ENCODE results near the gene DOCK2.

DNA sequence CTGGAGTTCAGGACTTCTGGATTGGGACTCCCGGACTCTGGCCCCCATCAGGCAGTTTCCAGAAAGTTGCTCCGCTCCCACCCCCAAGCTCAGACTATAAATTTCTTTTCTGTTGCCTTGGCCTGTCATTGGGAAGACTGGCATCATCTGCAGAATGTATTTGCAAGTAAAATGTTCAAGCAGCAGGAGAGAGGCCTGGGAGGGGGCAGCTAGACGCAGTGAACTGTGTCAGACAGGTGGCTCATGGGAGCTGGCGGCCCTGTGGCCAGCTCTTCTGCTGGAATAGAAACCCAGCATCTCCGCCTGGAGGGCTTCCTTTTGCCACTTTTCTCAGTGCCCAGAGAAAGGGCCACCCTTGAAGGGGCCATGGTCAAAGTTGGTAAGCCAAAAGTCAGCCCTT, 327.2 kb downstream of the DOCK2 start:
- TF ChIP-seq EZH2 (IDR thresholded peaks at IDR 0.05; ENCODE audit: insufficient read depth, poor library complexity, severe bottlenecking) (no peak), EZH2phosphoT487 (IDR thresholded peaks at IDR 0.05; ENCODE audit: insufficient read depth, low read depth) (no peak)
